HEK293 (cell line): ENCODE results near the gene ERVK3-1.
A peak's percentile ranks its signal among the peaks of the same experiment; 100 is the strongest.

Experiments used
- CTCF ChIA-PET: fragments of 350-600 bp; formaldehyde crosslinking; extraction: SDS; loops from one replicate; lab custom pipeline; 2021; ENCODE audit warnings: antibody characterized with exemption; lab: Yijun Ruan, JAX
- POLR2A ChIA-PET: fragments of 300-600 bp; formaldehyde crosslinking; extraction: SDS; loops from one replicate; lab custom pipeline; 2020; ENCODE audit warnings: antibody characterized with exemption, inconsistent platforms; lab: Yijun Ruan, JAX
- H3K27ac ChIP-seq: fragments of 200-500 bp; sonication (Bioruptor generic); 2 replicates; pipeline ENCODE4 v1.5.1; 2014; ENCODE audit warnings: low read depth, low read length, control low read depth, inconsistent platforms; ENCODE audit errors: extremely low read depth
- H3K36me3 ChIP-seq, 2 experiments: fragments of 200-500 bp in 1 of 2; sonication (Bioruptor generic) in 1 of 2; 1 replicate in 1 of 2; 2 replicates in 1 of 2; pipeline ENCODE4 v1.5.1; 2014 to 2017; ENCODE audit warnings: inconsistent platforms in 2 of 2, low read length in 2 of 2; ENCODE audit not compliant: control insufficient read depth in 2 of 2, insufficient read depth in 1 of 2
- H3K4me1 ChIP-seq: fragments of 200-500 bp; sonication (Bioruptor generic); 2 replicates; pipeline ENCODE4 v1.5.1; 2014; ENCODE audit warnings: mild to moderate bottlenecking, low read length, inconsistent platforms; ENCODE audit not compliant: control insufficient read depth, insufficient read depth
- H3K4me3 ChIP-seq: 2 replicates; pipeline ENCODE4 v1.5.1; 2011; ENCODE audit warnings: low read depth, mild to moderate bottlenecking, control low read depth, low read length, moderate library complexity
- H3K9me3 ChIP-seq: fragments of 200-500 bp; sonication (Bioruptor generic); 2 replicates; pipeline ENCODE4 v1.5.1; 2014; ENCODE audit warnings: low read depth, low read length, inconsistent platforms; ENCODE audit not compliant: control insufficient read depth, insufficient read depth
- KLF8 ChIP-seq: fragments of 450-650 bp; formaldehyde crosslinking; IDR thresholded peaks from 2 replicates; pipeline ENCODE4 v1.5.1; 2016; ENCODE audit warnings: missing biosample characterization, missing genetic modification characterization
- MZF1 ChIP-seq: fragments of 450-650 bp; formaldehyde crosslinking; IDR thresholded peaks from 2 replicates; pipeline ENCODE4 v1.5.1; 2017; ENCODE audit warnings: missing biosample characterization, missing genetic modification characterization, borderline replicate concordance
- PRDM4 ChIP-seq: fragments of 450-650 bp; formaldehyde crosslinking; IDR thresholded peaks from 2 replicates; pipeline ENCODE4 v1.5.1; 2017; ENCODE audit warnings: missing biosample characterization, missing genetic modification characterization
- REST ChIP-seq: fragments of 450-650 bp; formaldehyde crosslinking; IDR thresholded peaks from 2 replicates; pipeline ENCODE4 v1.5.1; 2016; ENCODE audit warnings: missing biosample characterization, missing genetic modification characterization
- SCRT1 ChIP-seq: fragments of 450-650 bp; formaldehyde crosslinking; IDR thresholded peaks from 2 replicates; pipeline ENCODE4 v1.5.1; 2016; ENCODE audit warnings: missing biosample characterization, missing genetic modification characterization, borderline replicate concordance
- SCRT2 ChIP-seq: fragments of 450-650 bp; formaldehyde crosslinking; IDR thresholded peaks from 2 replicates; pipeline ENCODE4 v1.5.1; 2016; ENCODE audit warnings: missing biosample characterization, missing genetic modification characterization
- ZNF140 ChIP-seq: fragments of 450-650 bp; formaldehyde crosslinking; IDR thresholded peaks from 2 replicates; pipeline ENCODE4 v1.5.1; 2016; ENCODE audit warnings: missing biosample characterization, missing genetic modification characterization
- ZNF239 ChIP-seq: fragments of 450-650 bp; formaldehyde crosslinking; IDR thresholded peaks from 2 replicates; pipeline ENCODE4 v1.5.1; 2016; ENCODE audit warnings: missing biosample characterization, missing genetic modification characterization
- ZNF544 ChIP-seq: fragments of 450-650 bp; formaldehyde crosslinking; IDR thresholded peaks from 2 replicates; pipeline ENCODE4 v1.5.0; 2017; ENCODE audit warnings: missing biosample characterization, missing genetic modification characterization
- ZNF660 ChIP-seq: fragments of 450-650 bp; IDR thresholded peaks from 2 replicates; pipeline ENCODE4 v1.5.1; 2018; ENCODE audit warnings: missing biosample characterization, mild to moderate bottlenecking, missing genetic modification characterization
- ZNF677 ChIP-seq: fragments of 450-650 bp; IDR thresholded peaks from 2 replicates; pipeline ENCODE4 v1.5.0; 2018; ENCODE audit warnings: missing biosample characterization, mild to moderate bottlenecking, missing genetic modification characterization, moderate library complexity
- ZNF76 ChIP-seq: fragments of 450-650 bp; formaldehyde crosslinking; IDR thresholded peaks from 2 replicates; pipeline ENCODE4; 2016; ENCODE audit warnings: low read depth, missing biosample characterization, missing genetic modification characterization, borderline replicate concordance

ERVK3-1 gene

DNA sequence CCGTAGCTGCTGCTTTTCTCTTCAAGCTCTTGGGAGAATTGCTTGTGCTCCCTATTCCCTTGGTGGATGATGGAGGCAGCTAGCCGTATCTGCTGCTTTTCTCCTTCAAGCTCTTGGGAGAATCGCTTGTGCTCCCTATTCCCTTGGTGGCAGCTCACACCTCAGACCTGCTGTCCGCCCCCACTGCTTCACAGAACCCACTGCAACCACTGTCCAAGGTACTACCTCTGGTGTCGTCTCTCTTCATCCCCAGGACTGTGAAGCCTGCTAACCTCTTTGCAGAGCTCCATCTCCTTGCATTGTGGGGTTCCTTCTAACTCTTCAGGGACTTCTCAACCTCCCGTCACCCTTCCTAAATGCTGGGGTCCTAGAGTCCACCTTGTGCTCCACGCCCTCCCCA is 4.6 kb upstream of the ERVK3-1 start:
- no peak overlapping the region for H3K27ac ChIP-seq
- POLR2A ChIA-PET, result interaction anchor here (1.0 to 2.8 kb wide), 3 partner anchors 19 to 108 kb away, joined by 3 to 9 read pairs (median 4); partner anchors contain the start of genes ZNF584 and ZNF8
- H3K4me3 ChIP-seq, result no peak overlapping the region
- no peaks in the 10 kb centered on the region for H3K9me3 ChIP-seq
- no peak for TF ChIP-seq KLF8 (tag by site-specific recombination)
- TF ChIP-seq REST (tag by site-specific recombination), result peak; percentile 87
- CTCF ChIA-PET, result no interaction called here
- H3K4me1 ChIP-seq, result no peaks in the 10 kb centered on the region
- peaks cover 50 to 55% of the 10 kb centered on the region in 2 experiments for H3K36me3 ChIP-seq

DNA sequence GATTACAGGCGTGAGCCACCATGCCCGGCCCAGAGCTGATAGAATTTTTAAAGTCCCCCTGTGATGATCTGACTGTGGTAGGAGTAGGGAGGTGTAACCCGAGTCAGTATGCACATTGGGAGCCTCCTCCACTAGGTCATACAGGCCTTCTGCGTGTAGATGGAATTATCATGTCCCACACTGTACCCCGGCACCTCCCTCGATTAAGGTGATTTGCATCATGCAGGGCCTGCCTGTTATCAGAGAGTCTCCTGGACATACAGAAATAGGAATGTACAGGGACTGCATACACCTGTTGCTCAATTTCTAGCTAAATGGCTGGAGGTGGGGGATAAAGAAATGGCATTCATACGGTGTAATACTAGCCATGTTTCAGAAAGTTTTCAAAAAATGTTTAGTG is 922 bp upstream of the ERVK3-1 start:
- H3K27ac ChIP-seq, result no peak overlapping the region
- TF ChIP-seq SCRT2 (tag by site-specific recombination) (peak; percentile 98), SCRT1 (tag by site-specific recombination) (peak; percentile 95), ZNF76 (tag by site-specific recombination) (no peak), ZNF239 (tag by site-specific recombination) (no peak), PRDM4 (tag by site-specific recombination) (0 out of 2 replicates have a peak, but pooled peaks have one; percentile 10)
- H3K4me3 ChIP-seq, result no peak overlapping the region
- ChIA-PET CTCF (no interaction called here), POLR2A (interaction anchor here (0.6 to 2.3 kb wide), 6 partner anchors 15 to 216 kb away, joined by 3 to 11 read pairs (median 6); partner anchors contain the start of genes ZBTB45, ZNF8 and ZSCAN22)
- H3K9me3 ChIP-seq, result no peaks in the 10 kb centered on the region
- peaks cover 39 to 54% of the 10 kb centered on the region in 2 experiments for H3K36me3 ChIP-seq
- H3K4me1 ChIP-seq, result no peaks in the 10 kb centered on the region

DNA sequence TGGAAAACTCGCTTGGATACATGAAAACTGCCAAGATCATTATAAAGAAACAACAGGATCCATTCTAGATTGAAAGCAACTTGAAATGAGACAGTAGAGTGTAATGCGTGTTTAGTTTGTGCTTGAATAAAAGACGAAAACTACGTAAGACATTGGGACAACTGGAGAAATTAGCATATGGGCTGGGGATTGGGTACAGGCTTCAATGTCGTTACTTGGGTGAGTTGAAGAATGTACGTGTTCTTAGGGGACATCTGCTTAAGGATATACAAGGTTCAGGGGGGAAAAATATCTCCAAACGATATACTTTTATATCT is 471 bp upstream of the ERVK3-1 start:
- TF ChIP-seq MZF1 (tag by site-specific recombination) (0 out of 2 replicates have a peak, but pooled peaks have one; percentile 21), ZNF544 (tag by site-specific recombination) (no peak), ZNF660 (tag by site-specific recombination) (peak; percentile 71), ZNF677 (tag by site-specific recombination) (0 out of 2 replicates have a peak, but pooled peaks have one; percentile 68), ZNF140 (tag by site-specific recombination) (no peak)
- Histone ChIP-seq H3K36me3 (peaks cover 40 to 57% of the 10 kb centered on the region in 2 experiments), H3K4me3 (peak overlapping the region; percentile 96), H3K27ac (0 out of 2 replicates have a peak overlapping the region, but pooled peaks have one; percentile 21), H3K9me3 (no peaks in the 10 kb centered on the region), H3K4me1 (no peaks in the 10 kb centered on the region)
- CTCF ChIA-PET, result no interaction called here
- POLR2A ChIA-PET, result interaction anchor here (0.6 to 2.3 kb wide), 13 partner anchors 8 to 215 kb away, joined by 3 to 11 read pairs (median 4); partner anchors contain the start of genes ZBTB45, ZNF497, ZNF584 and ZNF8
